DOHH2 (cell line): ENCODE measurements around the gene MPHOSPH9.
"Not testable (repeated sequence)": the region's sequence is repeated elsewhere in the genome, so short reads cannot be mapped to it uniquely, and the experiment has no call there.

ENCODE experiments used
- CTCF ChIP-seq: fragments of 200-600 bp; sonication (generic); IDR thresholded peaks from one replicate; pipeline ENCODE4 v1.5.1; 2014; ENCODE audit warnings: antibody characterized with exemption, mild to moderate bottlenecking, low read depth, low read length; ENCODE audit not compliant: poor library complexity, severe bottlenecking
- EZH2phosphoT487 ChIP-seq: fragments of 200-600 bp; sonication (generic); IDR thresholded peaks from 2 replicates; pipeline ENCODE4 v1.6.1; 2017; ENCODE audit warnings: borderline replicate concordance, mild to moderate bottlenecking, antibody characterized with exemption, low read length, moderate library complexity, mixed read lengths

- TF ChIP-seq CTCF, EZH2phosphoT487: not testable (repeated sequence)
Measured at GRCh38 chr12:123252365-123252764, 19.4 kb upstream of the MPHOSPH9 start.
